KMS-11 (cell line): ENCODE results near the gene FOXP1.

ENCODE experiments used
- H2AFZ ChIP-seq: fragments of 200-600 bp; sonication (generic); 2 replicates; pipeline ENCODE4 v1.6.1; 2016; ENCODE audit warnings: antibody characterized with exemption, mixed run types, low read depth
- H3K27ac ChIP-seq: fragments of 200-600 bp; sonication (generic); 2 replicates; pipeline ENCODE4 v1.6.1; 2016; ENCODE audit warnings: mild to moderate bottlenecking, mixed run types
- H3K27me3 ChIP-seq: fragments of 200-600 bp; sonication (generic); 2 replicates; pipeline ENCODE4 v1.6.1; 2017; ENCODE audit warnings: mild to moderate bottlenecking, low read depth, mixed run types, moderate library complexity; ENCODE audit not compliant: insufficient read depth
- H3K36me3 ChIP-seq: fragments of 200-600 bp; sonication (generic); 2 replicates; pipeline ENCODE4 v1.6.1; 2017; ENCODE audit warnings: mild to moderate bottlenecking, mixed run types; ENCODE audit not compliant: insufficient read depth
- H3K4me1 ChIP-seq: fragments of 200-600 bp; sonication (generic); 2 replicates; pipeline ENCODE4 v1.6.1; 2016; ENCODE audit warnings: mild to moderate bottlenecking, low read depth, mixed run types; ENCODE audit not compliant: poor library complexity, severe bottlenecking
- H3K4me2 ChIP-seq: fragments of 200-600 bp; sonication (generic); 2 replicates; pipeline ENCODE4 v1.7.0; 2016; ENCODE audit warnings: mild to moderate bottlenecking, mixed run types
- H3K4me3 ChIP-seq: fragments of 200-600 bp; sonication (generic); IDR thresholded peaks from 2 replicates; pipeline ENCODE4 v1.6.1; 2017; ENCODE audit warnings: low read depth, low read length, mixed read lengths; ENCODE audit not compliant: insufficient read depth
- H3K79me2 ChIP-seq: fragments of 200-600 bp; sonication (generic); 2 replicates; pipeline ENCODE4 v1.6.1; 2016; ENCODE audit warnings: low read depth, mixed run types; ENCODE audit not compliant: insufficient read depth
- H3K9ac ChIP-seq: fragments of 200-600 bp; sonication (generic); 2 replicates; pipeline ENCODE4 v1.6.1; 2016; ENCODE audit warnings: mild to moderate bottlenecking, mixed run types
- H4K20me1 ChIP-seq: fragments of 200-600 bp; sonication (generic); 2 replicates; pipeline ENCODE4 v1.6.1; 2016; ENCODE audit warnings: mild to moderate bottlenecking, mixed run types; ENCODE audit not compliant: insufficient read depth
- CTCF ChIP-seq: fragments of 200-600 bp; sonication (generic); conservative IDR thresholded peaks from 2 replicates; pipeline ENCODE4 v1.6.1; 2017; ENCODE audit warnings: low read depth, mild to moderate bottlenecking, antibody characterized with exemption, low read length, moderate library complexity, mixed read lengths

Gene FOXP1

GRCh38 chr3:71121429-71122167, 461.9 kb downstream of the FOXP1 start:
- H4K20me1 ChIP-seq: no peaks in the 10 kb centered on the region
- no peak overlapping the region for H3K4me3 ChIP-seq
- H3K4me1 ChIP-seq: no peaks in the 10 kb centered on the region
- no peak overlapping the region for H3K27ac ChIP-seq
- no peaks in the 10 kb centered on the region for H3K27me3 ChIP-seq
- TF ChIP-seq CTCF: no peak
- H3K79me2 ChIP-seq: no peaks in the 10 kb centered on the region
- no peak overlapping the region for H3K9ac ChIP-seq
- no peak overlapping the region for H2AFZ ChIP-seq
- H3K36me3 ChIP-seq: no peaks in the 10 kb centered on the region
- H3K4me2 ChIP-seq: no peak overlapping the region

- H3K27me3 ChIP-seq: no peaks in the 10 kb centered on the region
- H3K27ac ChIP-seq: no peak overlapping the region
- TF ChIP-seq CTCF: no peak
- no peak overlapping the region for H3K4me3 ChIP-seq
- no peaks in the 10 kb centered on the region for H3K36me3 ChIP-seq
- H3K9ac ChIP-seq: no peak overlapping the region
- no peaks in the 10 kb centered on the region for H3K4me1 ChIP-seq
- no peak overlapping the region for H2AFZ ChIP-seq
- H3K79me2 ChIP-seq: no peaks in the 10 kb centered on the region
- no peaks in the 10 kb centered on the region for H4K20me1 ChIP-seq
- H3K4me2 ChIP-seq: no peak overlapping the region
Measured at GRCh38 chr3:71120012-71120411, 463.5 kb downstream of the FOXP1 start.

- Histone ChIP-seq H3K27me3 (no peaks in the 10 kb centered on the region), H3K4me1 (no peaks in the 10 kb centered on the region), H3K4me3 (no peak overlapping the region), H3K27ac (no peak overlapping the region), H3K4me2 (no peak overlapping the region), H3K36me3 (no peaks in the 10 kb centered on the region), H4K20me1 (no peaks in the 10 kb centered on the region), H3K9ac (no peak overlapping the region), H3K79me2 (no peaks in the 10 kb centered on the region), H2AFZ (no peak overlapping the region)
- no peak for TF ChIP-seq CTCF
Measured at GRCh38 chr3:71119171-71119570, 464.4 kb downstream of the FOXP1 start.

GRCh38 chr3:71118436-71118835, 465.1 kb downstream of the FOXP1 start:
- no peak overlapping the region for H3K27ac ChIP-seq
- no peaks in the 10 kb centered on the region for H3K36me3 ChIP-seq
- H2AFZ ChIP-seq: no peak overlapping the region
- no peak overlapping the region for H3K9ac ChIP-seq
- no peaks in the 10 kb centered on the region for H3K4me1 ChIP-seq
- H4K20me1 ChIP-seq: no peaks in the 10 kb centered on the region
- H3K79me2 ChIP-seq: no peaks in the 10 kb centered on the region
- no peaks in the 10 kb centered on the region for H3K27me3 ChIP-seq
- TF ChIP-seq CTCF: no peak
- no peak overlapping the region for H3K4me2 ChIP-seq
- no peak overlapping the region for H3K4me3 ChIP-seq
